K562 (cell line): ENCODE data around the gene PPP2R3C. TPM values are rescaled to one million over a fixed set of nuclear protein-coding genes. Genes with fewer than 3 reads are reported as not detected.

ENCODE experiments used
- ATAC-seq: fragments of 200-7000 bp; cut with Tn5 transposase; 3 replicates; pipeline ENCODE4 v1.9.1; 2020; ENCODE audit warnings: moderate library complexity
- BruUV-seq: library from RNA; stranded (reverse); fragments of 400-500 nt; replicated peaks from 2 replicates; lab custom pipeline; 2021; lab: Mats Ljungman, UMichigan
- CTCF ChIA-PET: fragments of 300-600 bp; formaldehyde crosslinking; extraction: SDS; loops from one replicate; lab custom pipeline; 2021; ENCODE audit warnings: low intra/inter-chr PET ratio; lab: Yijun Ruan, JAX
- POLR2A ChIA-PET: fragments of 300-600, 350-650 bp; sonication (Branson Sonifier 250); formaldehyde crosslinking; extraction: SDS; loops from one replicate; lab custom pipeline; 2021; ENCODE audit warnings: antibody characterized with exemption, inconsistent platforms; lab: Yijun Ruan, JAX
- DNase-seq, 4 experiments: peaks; one replicate each; pipeline versions ENCODE4 v3.0.0 to v3.0.0-alpha.2; 2011 to 2018; ENCODE audit warnings: low spot score in 3 of 4, mixed read lengths in 3 of 4; ENCODE audit errors: extremely low read depth in 1 of 4
- FAIRE-seq: peaks from 2 replicates; lab custom pipeline; 2011; peaks lifted over from hg19 to GRCh38; lab: Jason Lieb, UNC
- H2AFZ ChIP-seq: 2 replicates; pipeline ENCODE4 v1.6.0; 2011; ENCODE audit warnings: low read depth, low read length, control low read depth, inconsistent platforms
- H3K27ac ChIP-seq: fragments of 200-600 bp; 3 replicates; pipeline ENCODE4 v1.8.0; 2011; ENCODE audit warnings: low read depth, mild to moderate bottlenecking, control low read depth, inconsistent platforms, low read length, moderate library complexity, mixed read lengths; ENCODE audit errors: extremely low read depth
- H3K27me3 ChIP-seq, 2 experiments: fragments of 300-600 bp in 1 of 2; 2 replicates in 1 of 2; 3 replicates in 1 of 2; pipeline versions ENCODE4 v1.6.0 to v1.8.0; 2011; ENCODE audit warnings: inconsistent platforms in 2 of 2, low read length in 2 of 2, mild to moderate bottlenecking in 1 of 2, mixed read lengths in 1 of 2, moderate library complexity in 1 of 2; ENCODE audit not compliant: control insufficient read depth in 2 of 2, insufficient read depth in 2 of 2
- H3K36me3 ChIP-seq: fragments of 300-600 bp; 3 replicates; pipeline ENCODE4 v1.8.0; 2011; ENCODE audit warnings: mild to moderate bottlenecking, low read length, inconsistent platforms; ENCODE audit not compliant: control insufficient read depth, insufficient read depth
- H3K4me1 ChIP-seq, 2 experiments: fragments of 200-600 bp in 1 of 2; replicated peaks in 1 of 2; 2 replicates in 1 of 2; 3 replicates in 1 of 2; pipeline versions ENCODE4 v1.5.1 to v1.8.0; 2011; ENCODE audit warnings: inconsistent platforms in 2 of 2, low read length in 2 of 2, mild to moderate bottlenecking in 1 of 2, mixed read lengths in 1 of 2, moderate library complexity in 1 of 2; ENCODE audit not compliant: control insufficient read depth in 2 of 2, insufficient read depth in 2 of 2
- H3K4me2 ChIP-seq: 2 replicates; pipeline ENCODE4 v1.6.1; 2011; ENCODE audit warnings: low read length, control low read depth, inconsistent platforms, mixed read lengths; ENCODE audit not compliant: insufficient read depth
- H3K4me3 ChIP-seq: fragments of 200-600 bp; sonication (generic), shearing (Covaris generic); 2 replicates; pipeline ENCODE4 v1.5.1; 2016; ENCODE audit warnings: control low read depth, inconsistent platforms
- H3K79me2 ChIP-seq: fragments of 200-600 bp; 3 replicates; pipeline ENCODE4 v1.8.0; 2011; ENCODE audit warnings: low read length, inconsistent platforms; ENCODE audit not compliant: control insufficient read depth, insufficient read depth
- H3K9ac ChIP-seq, 2 experiments: 2 replicates each; pipeline versions ENCODE4 v1.6.0 to v1.6.1; 2011; ENCODE audit warnings: low read depth in 2 of 2, low read length in 2 of 2, control low read depth in 1 of 2, inconsistent platforms in 1 of 2, mild to moderate bottlenecking in 1 of 2, mixed read lengths in 1 of 2; ENCODE audit not compliant: insufficient read depth in 1 of 2
- H3K9me1 ChIP-seq: one replicate; pipeline ENCODE4 v1.6.0; 2011; ENCODE audit warnings: inconsistent platforms, mild to moderate bottlenecking, low read length, moderate library complexity; ENCODE audit not compliant: control insufficient read depth, insufficient read depth
- H3K9me3 ChIP-seq: replicated peaks from 2 replicates; pipeline ENCODE4 v1.5.1; 2011; ENCODE audit warnings: low read depth, low read length, inconsistent platforms; ENCODE audit not compliant: control insufficient read depth, insufficient read depth
- H4K20me1 ChIP-seq: replicated peaks from 2 replicates; pipeline ENCODE4 v1.6.1; 2011; ENCODE audit warnings: low read length, inconsistent platforms, mixed read lengths; ENCODE audit not compliant: control insufficient read depth, insufficient read depth
- CBX3 ChIP-seq, 2 experiments: IDR thresholded peaks; 1 replicate in 1 of 2; 2 replicates in 1 of 2; pipeline ENCODE4 v1.6.1; 2012; ENCODE audit warnings: inconsistent platforms in 2 of 2, low read length in 2 of 2, borderline replicate concordance in 1 of 2, control low read depth in 1 of 2
- CXXC5 ChIP-seq: fragments of 250-450 bp; sonication (Bioruptor Pico); IDR thresholded peaks from 2 replicates; pipeline ENCODE4 v1.8.0; 2022; ENCODE audit warnings: inconsistent platforms, mild to moderate bottlenecking, moderate library complexity
- DIDO1 ChIP-seq: fragments of 450-650 bp; IDR thresholded peaks from 2 replicates; pipeline ENCODE4 v1.6.1; 2016; ENCODE audit warnings: low read depth, missing biosample characterization, missing genetic modification characterization
- HES1 ChIP-seq: fragments of 450-650 bp; IDR thresholded peaks from 2 replicates; pipeline ENCODE4 v1.6.1; 2016; ENCODE audit warnings: low read depth, mild to moderate bottlenecking, moderate library complexity
- HINFP ChIP-seq: fragments of 450-650 bp; conservative IDR thresholded peaks from 2 replicates; pipeline ENCODE4 v1.6.1; 2016; ENCODE audit warnings: missing genetic modification characterization, low read depth, mild to moderate bottlenecking, control low read depth, missing compliant biosample characterization
- HNRNPK ChIP-seq: fragments of 200-400 bp; formaldehyde crosslinking; IDR thresholded peaks from one replicate; pipeline ENCODE4 v1.6.1; 2018; ENCODE audit warnings: mild to moderate bottlenecking, low read depth, low read length; ENCODE audit not compliant: poor library complexity, severe bottlenecking
- ID3 ChIP-seq, 2 experiments: fragments of 250-450 bp in 1 of 2; fragments of 450-650 bp in 1 of 2; sonication (Bioruptor Pico) in 1 of 2; IDR thresholded peaks; 2 replicates each; pipeline versions ENCODE4 v1.6.1 to v1.8.0; 2016 to 2021; ENCODE audit warnings: mild to moderate bottlenecking in 2 of 2, moderate library complexity in 2 of 2, missing compliant biosample characterization in 1 of 2, missing genetic modification characterization in 1 of 2
- KLF1 ChIP-seq: fragments of 450-650 bp; IDR thresholded peaks from 2 replicates; pipeline ENCODE4 v1.6.1; 2016; ENCODE audit warnings: missing genetic modification characterization, missing compliant biosample characterization
- OTX1 ChIP-seq: fragments of 450-650 bp; formaldehyde crosslinking; IDR thresholded peaks from 2 replicates; pipeline ENCODE4 v1.4.0; 2022; ENCODE audit warnings: mild to moderate bottlenecking
- PATZ1 ChIP-seq: fragments of 250-450 bp; sonication (Bioruptor Pico); IDR thresholded peaks from 2 replicates; pipeline ENCODE4 v1.5.0; 2020; ENCODE audit warnings: mild to moderate bottlenecking, borderline replicate concordance
- PHB ChIP-seq: fragments of 250-450 bp; sonication (Bioruptor Pico); IDR thresholded peaks from 2 replicates; pipeline ENCODE4 v1.5.0; 2021
- PRPF4 ChIP-seq: fragments of 200-400 bp; formaldehyde crosslinking; IDR thresholded peaks from one replicate; pipeline ENCODE4 v1.6.1; 2017; ENCODE audit warnings: low read length, low read depth, mild to moderate bottlenecking; ENCODE audit not compliant: insufficient read depth, poor library complexity, severe bottlenecking
- SIX5 ChIP-seq, 2 experiments: IDR thresholded peaks; 2 replicates each; pipeline ENCODE4 v1.6.1; 2011; ENCODE audit warnings: low read length in 2 of 2, borderline replicate concordance in 1 of 2, low read depth in 1 of 2, mild to moderate bottlenecking in 1 of 2, moderate library complexity in 1 of 2; ENCODE audit not compliant: insufficient read depth in 1 of 2
- STAT5A ChIP-seq: IDR thresholded peaks from 2 replicates; pipeline ENCODE4 v1.6.1; 2012; ENCODE audit warnings: low read length, inconsistent platforms, borderline replicate concordance
- ZBTB2 ChIP-seq: fragments of 450-650 bp; IDR thresholded peaks from 2 replicates; pipeline ENCODE4 v1.6.1; 2016; ENCODE audit warnings: antibody characterized with exemption
- ZNF586 ChIP-seq: fragments of 450-650 bp; formaldehyde crosslinking; conservative IDR thresholded peaks from 2 replicates; pipeline ENCODE4 v1.4.0; 2020; ENCODE audit warnings: mild to moderate bottlenecking, moderate library complexity
- WGBS: fragments of 100-300 bp; shearing (Covaris generic); methylation state at CpG from one replicate; pipeline ENCODE4 v1.1.6; 2016; ENCODE audit warnings: low coverage, mixed read lengths; ENCODE audit not compliant: insufficient coverage; ENCODE audit errors: missing lambda C conversion rate; 5-methylcytosine and 5-hydroxymethylcytosine counted together
- in situ Hi-C: fragments of 300-500 bp; cut with MboI; formaldehyde crosslinking; loops from 4 replicates; pipeline ENCODE4 v1.15.0; 2018; ENCODE audit warnings: inconsistent platforms, mixed read lengths
- intact Hi-C: fragments of 100-400 bp; cut with micrococcal nuclease; formaldehyde crosslinking; loops from 2 replicates; pipeline ENCODE4 v1.14.2; 2022
- polyA plus RNA-seq, 8 experiments: library from polyadenylated mRNA; depleted of rRNA in 4 of 8; stranded (reverse) in 5 of 8; unstranded in 3 of 8; fragments of >200 nt; fragmentation: Nextera tagmentation in 2 of 8; fragmentation: Illumina TruSeq in 1 of 8; extraction: Ambion mirVana in 2 of 8; extraction: Trizol in 1 of 8; gene quantifications; 2 replicates each; pipeline versions ENCODE4 v1.2.1 to v1.2.3, GENCODE V29; 2011 to 2014; ENCODE audit warnings: inconsistent platforms in 1 of 8, missing spikeins in 1 of 8
- total RNA-seq, 7 experiments: library from RNA; depleted of rRNA in 6 of 7; stranded (reverse); fragments of >200 nt in 6 of 7; fragmentation: Illumina TruSeq in 2 of 7; extraction: Trizol in 2 of 7; gene quantifications; 2 replicates each; pipeline versions ENCODE4 v1.2.1 to v1.2.3, GENCODE V29; 2011 to 2021; ENCODE audit warnings: low replicate concordance in 1 of 7

The PPP2R3C gene
- total and polyA plus RNA-seq, 9 of the 15 experiments (the other 6 are each of a cell fraction or from before 2014, with no cell fraction given): 14.7 to 43.3 (median 22.7) TPM

GRCh38 chr14:35072226-35072625 is 49.6 kb downstream of the PPP2R3C start:
- H3K4me1 ChIP-seq: no peaks in the 10 kb centered on the region; a peak in 1 of 5 replicates
- H3K9me3 ChIP-seq: no peaks in the 10 kb centered on the region
- FAIRE-seq (no peak), DNase-seq (no peak), ATAC-seq (no peak)
- no peak overlapping the region for H3K4me2 ChIP-seq
- ChIA-PET POLR2A (interaction anchor here (0.7 kb wide), 1 partner anchor 29 kb away, joined by 3 read pairs; no protein-coding TSS in a partner anchor), CTCF (no interaction called here)
- WGBS: 88% methylated on average over 2 of the region's 3 CpGs
- no peak overlapping the region for H3K27ac ChIP-seq
- BruUV-seq: no TSS peak
- in situ Hi-C loops (no loop called here), intact Hi-C loops (no loop called here)
- no peaks in the 10 kb centered on the region for H3K27me3 ChIP-seq
- no peak overlapping the region for H3K9ac ChIP-seq
- H3K79me2 ChIP-seq: no peaks in the 10 kb centered on the region
- H3K36me3 ChIP-seq: peaks cover 14% of the 10 kb centered on the region; the same call in 1 of the 3 replicates
- H3K9me1 ChIP-seq: no peaks in the 10 kb centered on the region
- no peaks in the 10 kb centered on the region for H4K20me1 ChIP-seq
- no peak overlapping the region for H2AFZ ChIP-seq
- no peak overlapping the region for H3K4me3 ChIP-seq
- TF ChIP-seq HNRNPK: no peak
- no peak for TF ChIP-seq CBX3 (IDR thresholded peaks at IDR 0.05; ENCODE audit: borderline replicate concordance in 1 of 2, low read length in 2 of 2)
- no peak for TF ChIP-seq STAT5A
- TF ChIP-seq KLF1: no peak
- TF ChIP-seq HES1: no peak
- TF ChIP-seq ID3 (CRISPR knock-in tag; IDR thresholded peaks at IDR 0.05): no peak
- TF ChIP-seq ID3 (tag; IDR thresholded peaks at IDR 0.05): no peak
- TF ChIP-seq DIDO1 (tag): no peak
- no peak for TF ChIP-seq PRPF4
- no peak for TF ChIP-seq OTX1 (CRISPR knock-in tag)
- TF ChIP-seq CXXC5 (CRISPR knock-in tag): no peak
- TF ChIP-seq PHB: no peak
- TF ChIP-seq PATZ1 (CRISPR knock-in tag): no peak
- no peak for TF ChIP-seq ZBTB2
- TF ChIP-seq ZNF586 (CRISPR knock-in tag): no peak
- TF ChIP-seq SIX5 (IDR thresholded peaks at IDR 0.05; ENCODE audit: borderline replicate concordance in 1 of 2, insufficient read depth in 1 of 2, low read depth in 1 of 2, low read length in 2 of 2): no peak
- TF ChIP-seq HINFP (tag): no peak
